HL-60 (cell line): ENCODE results near the gene DACT3.

Experiments
- CTCF ChIP-seq: IDR thresholded peaks from one replicate; pipeline ENCODE4 v1.5.1; 2011; ENCODE audit warnings: low read length, control low read depth, inconsistent platforms; ENCODE audit not compliant: insufficient read depth
- POLR2AphosphoS5 ChIP-seq: IDR thresholded peaks from 2 replicates; pipeline ENCODE4 v1.6.1; 2012; ENCODE audit warnings: low read depth

GRCh38 chr19:46637224-46637623 is 23.8 kb downstream of the DACT3 start:
- TF ChIP-seq CTCF, result no peak
- no peak for TF ChIP-seq POLR2AphosphoS5
